ENCODE data around the gene GAS2L3. TPM values are rescaled to one million over a fixed set of nuclear protein-coding genes. Genes with fewer than 3 reads are reported as not detected.
A peak's percentile ranks its signal among the peaks of the same experiment; 100 is the strongest.
"Not testable (repeated sequence)": the region's sequence is repeated elsewhere in the genome, so short reads cannot be mapped to it uniquely, and the experiment has no call there.

Gene GAS2L3
- total RNA-seq: 12.4 and 21.3 TPM in 2 replicates

DNA sequence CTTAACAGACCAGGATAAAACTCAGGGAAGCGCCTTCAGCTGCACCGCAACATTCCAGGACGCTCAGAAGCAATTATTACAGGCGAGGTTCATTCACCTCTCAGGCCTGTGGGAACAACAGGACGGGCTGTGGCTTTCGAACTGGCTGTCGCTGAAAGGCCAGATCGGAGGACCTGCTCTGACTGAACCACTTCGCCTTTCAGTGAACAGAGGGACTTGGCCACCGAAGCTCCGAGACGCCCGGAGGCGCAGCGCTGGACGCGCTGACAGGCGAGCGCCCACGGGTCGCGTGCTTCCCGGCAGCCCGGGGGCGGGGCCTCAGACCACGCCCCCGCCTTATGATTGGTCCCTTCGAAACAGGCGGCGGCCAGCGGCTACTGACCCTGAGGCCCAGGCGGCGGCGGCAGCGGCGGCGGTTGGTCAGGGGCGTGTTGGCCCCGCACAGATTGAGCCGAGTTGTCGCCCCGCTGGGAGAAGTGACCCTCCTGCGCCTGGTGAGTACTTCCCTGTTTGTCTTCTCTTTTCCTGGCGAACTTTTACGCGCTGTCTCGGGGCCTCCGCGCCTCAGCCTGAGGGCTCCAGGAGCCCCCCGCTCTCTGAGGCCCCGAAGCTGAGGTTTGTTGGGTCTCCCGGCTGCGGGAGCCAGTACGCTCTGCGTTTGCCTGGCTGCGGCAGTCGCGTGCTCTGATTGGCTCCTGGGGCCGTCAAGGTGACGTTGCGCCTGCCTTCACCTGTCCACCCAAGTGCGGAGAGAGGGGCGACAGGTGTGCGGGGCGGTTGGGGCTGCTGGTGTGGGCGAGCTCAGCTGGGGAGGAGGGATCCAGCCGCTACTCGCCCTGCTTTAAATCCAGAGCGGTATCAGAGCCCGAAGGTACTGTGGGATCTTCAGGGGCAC lies at the start of gene GAS2L3:
TSS of gene GAS2L3 (plus strand) at position 393 of the 895 bp plus-strand sequence. CDS start 21,221 bp downstream, outside the sequence.
- peak; percentile 63 to 94 for DNase-seq (ENCODE audit: low read depth in 2 of 2)

DNA sequence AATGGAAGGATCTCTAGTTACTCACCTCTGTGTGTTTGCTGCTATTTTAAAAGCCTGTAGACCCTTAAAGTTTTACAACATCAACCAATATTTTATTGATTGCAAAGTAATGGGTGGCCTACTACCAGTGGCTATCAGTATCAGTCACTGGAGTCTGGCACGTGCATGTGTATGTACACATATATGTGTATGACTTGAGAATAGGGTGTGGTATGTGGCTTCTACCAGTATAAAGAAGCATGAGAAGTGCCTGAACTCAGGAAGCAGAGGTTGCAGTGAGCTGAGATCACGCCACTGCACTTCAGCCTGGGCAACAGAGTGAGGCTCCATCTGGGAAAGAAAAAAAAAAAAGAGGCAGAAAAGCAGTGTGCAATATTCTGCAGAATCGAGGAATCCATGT lies 45.5 kb upstream of the GAS2L3 start:
- no peak for DNase-seq (ENCODE audit: low read depth in 2 of 2)

DNA sequence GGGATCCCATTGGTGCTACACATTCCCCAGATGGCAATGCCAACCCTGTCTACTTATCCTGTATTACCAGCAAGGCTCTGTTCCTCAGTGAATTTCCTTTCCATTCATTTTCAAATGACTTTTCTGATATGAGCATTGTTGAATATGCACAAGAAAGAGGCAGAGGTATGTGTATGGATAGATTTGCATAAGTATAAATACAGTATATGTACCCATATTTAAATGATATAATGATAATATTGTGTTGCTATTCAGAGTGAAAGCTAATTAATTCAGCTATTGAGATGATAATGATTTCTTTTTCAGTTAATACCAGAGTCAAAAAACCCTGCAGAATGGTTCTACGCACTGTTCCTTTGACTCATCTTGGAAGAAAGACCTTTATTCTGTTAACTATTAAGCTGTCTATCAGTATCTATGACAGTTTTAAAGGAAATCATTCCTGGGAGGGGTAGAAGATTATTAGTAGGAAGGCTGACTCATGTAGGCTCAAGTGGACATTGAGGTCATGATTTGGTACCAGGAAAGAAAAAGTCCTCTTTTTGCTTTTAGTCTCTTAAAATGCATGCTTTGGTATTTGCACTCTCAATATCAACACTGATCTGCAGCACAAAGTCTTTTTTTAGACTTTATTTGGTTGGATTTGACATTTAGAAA lies 44.9 kb upstream of the GAS2L3 start:
- no peak for DNase-seq (ENCODE audit: low read depth in 2 of 2)

DNA sequence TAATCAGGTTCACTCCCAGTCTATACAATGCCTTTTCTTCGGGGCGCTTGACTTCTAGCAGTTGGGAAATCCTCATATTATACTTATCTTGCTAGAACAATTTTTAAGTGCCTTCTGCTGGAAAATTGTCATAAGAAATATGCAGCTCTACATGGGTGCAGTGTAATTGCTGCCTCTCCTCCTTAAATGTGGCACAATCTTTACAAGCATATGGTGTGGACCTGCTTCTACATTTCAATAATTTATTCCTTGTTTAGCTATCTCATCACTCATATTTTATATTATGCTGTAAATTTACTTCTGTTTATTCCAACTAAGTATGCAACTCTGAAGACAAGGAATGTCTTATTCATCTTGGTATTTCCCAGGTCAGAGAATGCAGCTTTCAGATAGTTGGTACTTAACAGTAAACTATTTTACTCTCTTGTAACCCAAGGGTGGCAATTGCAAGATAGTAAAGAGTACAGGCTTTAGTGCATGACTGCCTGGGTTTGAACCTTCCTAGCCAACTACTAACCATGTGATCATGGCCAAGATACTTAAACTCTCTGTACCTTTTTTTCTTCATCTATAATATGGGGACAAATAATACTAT lies 43.6 kb upstream of the GAS2L3 start:
- DNase-seq (ENCODE audit: low read depth in 2 of 2): no peak

DNA sequence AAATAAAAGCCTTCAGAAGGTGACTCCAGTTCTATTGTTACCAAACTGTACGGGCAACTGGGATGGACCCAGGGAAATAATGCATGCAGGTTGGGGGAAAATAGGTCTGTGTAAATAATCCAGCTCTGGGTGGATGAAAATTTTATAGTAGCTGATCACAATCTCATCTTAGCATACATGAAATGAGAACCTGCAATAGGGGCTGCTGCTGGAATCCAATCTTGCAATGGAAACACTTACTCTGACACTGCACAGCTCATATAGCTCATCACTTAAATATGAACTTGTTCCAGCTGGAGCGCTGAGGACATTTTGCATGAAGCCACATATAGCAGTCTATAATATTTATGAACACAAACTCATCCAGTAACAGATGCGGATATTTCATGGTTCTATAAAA lies 40.1 kb upstream of the GAS2L3 start:
- no peak for DNase-seq (ENCODE audit: low read depth in 2 of 2)

DNA sequence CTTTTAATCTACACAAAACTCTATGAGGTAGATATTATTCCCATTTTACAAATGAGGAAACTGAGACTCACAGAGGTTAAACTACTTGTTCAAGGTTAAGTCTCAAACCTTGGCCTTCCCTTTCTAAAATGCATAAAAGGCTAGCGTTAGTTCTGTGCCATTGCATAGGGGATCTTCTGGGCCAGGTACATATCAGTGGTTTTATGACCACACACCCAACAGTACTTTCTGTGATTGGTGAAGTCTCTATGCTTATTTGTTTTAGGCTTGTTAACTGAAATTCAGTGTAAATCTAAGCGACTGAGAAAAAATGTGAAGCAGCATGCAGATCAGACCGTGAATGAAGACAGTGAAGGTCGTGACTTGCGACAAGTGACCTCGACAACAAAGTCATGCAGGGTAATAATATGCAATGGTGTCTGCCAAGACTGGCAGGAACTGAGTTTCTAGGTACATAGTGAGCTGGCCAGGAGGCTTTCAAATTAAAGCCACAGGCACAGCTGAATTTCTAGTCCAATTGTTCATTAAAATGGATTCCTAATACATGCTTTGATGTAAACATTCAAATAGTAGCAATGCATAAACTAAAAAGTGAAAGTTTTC lies 38.8 kb upstream of the GAS2L3 start:
- DNase-seq (ENCODE audit: low read depth in 2 of 2): no peak

DNA sequence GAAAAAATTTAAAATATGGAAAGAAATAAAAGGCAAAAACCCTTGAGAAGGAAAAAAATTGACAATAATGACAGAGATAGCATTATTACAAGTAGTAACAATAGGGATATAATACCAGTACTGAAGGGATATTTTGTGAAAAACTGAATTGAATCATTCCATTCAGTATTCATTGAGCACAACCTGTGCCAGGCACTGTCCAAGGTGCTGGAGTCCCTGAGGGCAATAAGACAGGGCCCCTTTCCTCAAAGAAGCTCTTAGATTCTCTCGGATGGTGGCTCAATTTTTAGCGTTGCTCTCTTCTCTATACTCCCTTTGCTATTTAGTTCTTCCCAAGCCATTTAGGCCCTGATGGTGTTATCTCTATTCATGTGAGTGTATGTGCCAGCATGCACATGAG lies 34.3 kb upstream of the GAS2L3 start:
- peak; percentile 9 to 40 for DNase-seq (ENCODE audit: low read depth in 2 of 2)

DNA sequence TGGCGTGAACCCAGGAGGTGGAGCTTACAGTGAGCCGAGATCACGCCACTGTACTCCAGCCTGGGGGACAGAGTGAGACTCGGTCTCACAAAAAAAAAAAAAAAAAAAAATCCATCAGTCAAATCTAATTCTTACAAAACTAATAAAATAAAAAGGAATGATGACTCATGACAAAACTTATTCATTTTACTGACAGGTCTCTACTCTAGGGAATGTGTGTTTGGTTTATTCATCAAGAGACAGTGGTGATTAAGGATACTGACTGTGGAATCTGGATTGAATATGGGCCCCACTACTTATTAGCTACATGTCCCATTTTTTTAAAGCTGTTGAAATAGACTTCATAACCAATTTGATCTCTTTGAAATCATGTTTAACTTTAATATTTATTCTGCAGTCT lies 29.3 kb upstream of the GAS2L3 start:
- no peak for DNase-seq (ENCODE audit: low read depth in 2 of 2)

DNA sequence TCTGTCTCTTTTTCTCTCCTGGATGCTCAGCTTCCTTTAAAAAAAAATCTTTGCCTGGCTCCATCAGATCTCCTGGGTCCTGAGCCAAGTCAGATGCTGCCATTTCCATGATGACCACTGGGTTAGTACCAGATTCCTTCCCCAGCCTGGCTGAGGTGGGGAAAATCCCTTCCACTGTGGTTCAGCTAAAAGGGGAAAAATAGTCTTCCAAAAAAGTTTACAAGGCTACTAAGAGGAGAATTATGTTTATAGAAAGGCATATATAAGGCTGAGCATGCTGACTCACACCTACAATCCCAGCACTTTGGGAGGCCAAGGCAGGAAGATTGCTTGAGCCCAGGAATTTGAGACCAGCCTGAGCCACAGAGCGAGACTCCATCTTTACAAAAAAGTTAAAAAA lies 28.4 kb upstream of the GAS2L3 start:
- no peak for DNase-seq (ENCODE audit: low read depth in 2 of 2)

DNA sequence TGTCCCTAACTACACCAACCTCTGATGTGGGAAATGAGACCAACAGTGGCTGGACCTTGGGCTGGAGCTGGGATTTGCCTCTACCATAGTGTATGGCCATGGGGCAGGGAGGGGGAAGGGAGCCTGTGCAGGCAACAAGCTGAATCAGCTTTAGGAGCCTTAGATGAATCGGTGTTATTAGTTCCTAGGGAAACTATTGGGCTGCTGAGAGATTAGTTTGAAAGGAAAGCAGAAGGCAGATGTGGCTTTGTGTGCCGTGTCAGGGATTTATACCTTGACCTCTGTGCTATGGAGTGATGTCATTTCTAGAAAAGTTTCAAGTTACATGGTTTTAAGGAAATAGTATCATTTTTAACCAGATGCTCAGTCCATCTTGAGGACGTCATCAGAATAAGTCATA lies 19.5 kb upstream of the GAS2L3 start:
- peak in 1 of 2 donors; percentile 17 for DNase-seq (ENCODE audit: low read depth in 2 of 2)

DNA sequence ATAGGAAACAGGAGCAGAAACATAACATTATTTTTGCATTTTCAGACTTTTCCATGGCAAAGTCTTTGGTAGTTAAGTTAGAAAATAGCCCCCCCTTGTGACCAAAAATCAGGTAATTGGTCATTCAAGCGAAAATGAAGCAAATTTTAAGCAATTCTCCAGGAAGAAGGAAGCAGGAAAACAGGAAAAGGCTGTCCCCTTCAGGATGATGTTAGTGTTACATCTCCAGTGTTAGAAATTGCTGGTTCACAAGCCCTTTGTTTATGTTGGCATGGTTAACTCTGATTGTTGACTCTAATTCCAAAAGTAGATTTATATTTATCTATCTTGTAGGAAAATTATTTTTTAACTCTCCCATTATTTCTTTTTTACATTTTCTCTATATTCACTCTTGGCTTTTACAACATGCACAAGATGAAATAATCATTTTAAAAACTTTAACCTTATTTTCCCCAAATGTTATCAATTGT lies 18.8 kb upstream of the GAS2L3 start:
- DNase-seq (ENCODE audit: low read depth in 2 of 2): peak; percentile 89 to 93

DNA sequence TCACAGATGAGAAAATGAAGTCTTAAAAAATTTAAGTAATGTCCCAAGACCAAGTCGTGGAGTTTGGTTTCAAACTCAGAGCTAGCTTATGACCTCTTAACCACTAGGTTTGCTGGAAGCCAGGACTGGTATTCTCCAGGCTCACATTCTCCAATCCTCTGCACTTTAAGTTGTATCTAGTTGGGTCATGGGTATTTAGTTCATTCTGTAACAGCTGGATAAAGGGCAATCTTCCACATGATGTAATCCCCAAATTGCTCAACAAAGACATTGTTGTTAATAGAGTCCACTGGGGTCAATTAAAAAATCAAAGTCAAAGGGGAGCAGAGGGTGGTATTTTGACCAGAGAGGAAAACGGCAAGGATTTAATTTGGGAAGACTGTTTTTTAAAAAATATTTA lies 17.8 kb upstream of the GAS2L3 start:
- no peak for DNase-seq (ENCODE audit: low read depth in 2 of 2)

DNA sequence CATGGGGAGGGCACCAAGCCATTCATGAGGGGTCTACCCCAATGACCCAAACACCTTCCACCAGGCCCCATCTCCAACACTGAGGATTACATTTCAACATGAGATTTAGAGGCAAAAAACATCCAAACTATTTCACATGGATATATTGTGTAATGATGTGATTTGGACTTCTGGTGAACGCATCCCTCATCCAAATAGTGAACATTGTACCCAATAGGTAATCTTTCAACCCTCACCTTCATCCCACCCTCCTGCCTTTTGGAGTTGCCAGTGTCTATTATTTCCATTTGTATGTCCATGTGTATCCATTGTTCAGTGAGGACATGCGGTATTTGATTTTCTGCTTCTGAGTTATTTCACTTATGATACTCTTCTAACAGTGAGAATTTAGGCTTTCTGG lies 16.1 kb upstream of the GAS2L3 start:
- DNase-seq (ENCODE audit: low read depth in 2 of 2): no peak

DNA sequence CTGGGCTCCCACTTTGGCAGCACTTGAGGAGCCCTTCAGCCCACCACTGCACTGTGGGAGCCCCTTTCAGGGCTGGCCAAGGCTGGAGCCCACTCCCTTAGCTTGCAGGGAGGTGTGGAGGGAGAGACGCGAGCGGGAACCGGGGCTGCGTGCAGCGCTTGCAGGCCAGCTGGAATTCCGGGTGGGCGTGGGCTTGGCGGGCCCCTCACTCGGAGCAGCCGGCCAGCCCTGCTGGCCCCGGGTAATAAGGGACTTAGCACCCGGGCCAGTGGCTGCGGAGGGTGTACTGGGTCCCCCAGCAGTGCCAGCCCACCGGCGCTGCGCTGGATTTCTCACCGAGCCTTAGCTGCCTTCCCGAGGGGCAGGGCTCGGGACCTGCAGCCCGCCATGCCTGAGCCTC lies 14.2 kb upstream of the GAS2L3 start:
- not testable (repeated sequence) for DNase-seq (ENCODE audit: low read depth in 2 of 2)

DNA sequence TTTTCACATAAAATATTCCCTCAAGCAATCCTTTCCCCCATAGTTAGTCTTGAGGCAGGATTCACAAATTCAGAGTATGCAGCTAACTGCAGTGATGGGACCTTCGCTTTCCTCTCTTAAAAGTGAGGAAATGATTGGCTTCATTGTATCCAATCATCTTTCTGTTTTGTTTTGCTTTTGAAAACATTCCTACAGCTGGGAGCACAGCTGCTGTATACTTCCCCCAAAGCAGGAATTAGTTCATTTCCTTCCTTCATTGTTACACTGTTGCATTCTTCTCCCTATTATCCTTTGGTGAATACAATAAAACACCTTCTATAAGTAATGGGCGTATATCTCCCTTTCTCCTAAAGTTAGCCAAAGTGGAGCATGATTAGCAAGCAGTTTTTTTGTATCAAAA lies 9.4 kb upstream of the GAS2L3 start:
- DNase-seq (ENCODE audit: low read depth in 2 of 2): peak; percentile 79 to 85

DNA sequence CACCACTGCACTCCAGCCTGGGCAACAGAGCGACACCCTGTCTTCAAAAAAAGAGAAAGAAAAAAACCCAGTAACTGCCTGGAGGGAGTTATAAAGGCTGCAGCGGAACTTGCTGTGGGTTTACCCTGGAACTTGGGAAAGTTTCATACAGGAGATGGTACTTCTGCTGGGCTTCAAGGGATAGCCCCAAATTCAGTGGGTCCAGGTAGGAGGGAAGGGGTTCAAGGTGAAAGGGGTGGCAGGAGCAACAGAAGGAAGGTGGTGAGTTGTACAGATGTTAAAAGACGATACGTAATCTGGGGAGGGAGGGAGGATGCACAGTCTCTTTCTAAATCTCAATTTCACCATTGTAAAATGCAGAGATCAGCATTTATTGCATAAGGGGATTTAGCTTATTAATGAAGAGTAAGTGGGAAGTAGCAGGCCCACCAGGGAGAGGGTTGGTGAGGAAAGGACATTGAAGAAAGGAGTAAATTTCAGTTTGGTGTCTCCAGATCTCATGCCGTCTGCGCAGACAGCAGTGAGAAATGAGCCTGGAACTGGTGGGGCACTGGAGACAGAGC lies 8.5 kb upstream of the GAS2L3 start:
- DNase-seq (ENCODE audit: low read depth in 2 of 2): no peak

DNA sequence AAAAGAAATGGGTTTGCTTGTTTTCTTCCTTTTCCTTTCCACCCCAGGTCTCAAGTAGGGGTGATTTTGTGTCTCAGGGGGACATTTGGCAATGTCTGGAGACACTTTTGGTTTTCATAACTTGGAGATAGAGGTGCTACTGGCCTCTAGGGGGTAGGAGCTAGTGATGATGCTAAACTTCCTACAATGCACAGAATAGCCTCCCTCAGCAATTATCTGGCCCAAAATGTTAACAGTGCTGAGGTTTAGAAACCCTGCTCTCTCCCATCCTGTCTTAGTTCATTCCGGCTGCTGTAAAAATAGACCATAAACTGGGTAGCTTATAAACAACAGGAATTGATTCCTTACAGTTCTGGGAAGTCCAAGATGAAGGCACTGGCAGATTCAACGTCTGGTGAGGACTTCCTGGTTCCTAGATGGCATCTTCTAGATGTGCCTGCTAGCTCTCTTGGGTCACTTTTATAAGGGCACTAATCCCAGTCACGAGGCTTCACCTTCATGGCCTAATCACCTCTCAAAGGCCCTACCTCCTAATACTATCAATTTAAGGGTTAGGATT lies 7.4 kb upstream of the GAS2L3 start:
- no peak for DNase-seq (ENCODE audit: low read depth in 2 of 2)

DNA sequence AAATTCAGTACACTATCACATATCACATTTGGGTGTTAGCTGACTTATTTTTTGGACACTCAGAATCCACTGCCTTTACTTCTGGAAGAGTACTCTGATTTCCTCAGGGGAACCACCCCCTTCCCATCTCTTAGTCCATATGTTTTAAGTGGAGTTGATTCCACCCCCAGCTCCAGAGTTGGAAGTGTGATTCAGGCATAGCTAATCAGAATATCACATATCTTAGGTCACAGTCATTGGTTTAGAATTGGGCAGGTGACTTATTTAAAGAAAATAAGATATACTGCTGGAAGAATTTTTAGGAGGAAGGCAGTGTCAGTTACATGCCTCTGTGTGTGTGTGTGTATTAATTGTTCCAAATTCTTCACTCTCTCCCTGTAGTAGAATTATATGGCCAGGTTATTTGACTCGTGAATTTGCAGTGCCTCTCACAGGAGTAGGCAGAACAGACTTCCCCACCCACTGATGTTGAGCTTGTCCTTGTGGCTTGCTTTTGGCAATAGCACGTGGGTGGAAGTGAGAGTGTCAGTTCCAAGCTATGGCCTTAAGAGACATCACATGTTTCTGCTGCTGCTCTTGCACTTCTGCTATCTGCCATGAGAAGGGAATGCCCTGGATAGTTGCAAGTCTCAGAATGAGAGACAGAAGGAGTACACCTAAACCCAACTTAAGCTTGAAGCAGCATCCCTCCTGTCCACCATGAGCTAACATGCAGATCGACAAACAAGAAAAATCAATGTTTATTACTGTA lies 6.4 kb upstream of the GAS2L3 start:
- no peak for DNase-seq (ENCODE audit: low read depth in 2 of 2)

DNA sequence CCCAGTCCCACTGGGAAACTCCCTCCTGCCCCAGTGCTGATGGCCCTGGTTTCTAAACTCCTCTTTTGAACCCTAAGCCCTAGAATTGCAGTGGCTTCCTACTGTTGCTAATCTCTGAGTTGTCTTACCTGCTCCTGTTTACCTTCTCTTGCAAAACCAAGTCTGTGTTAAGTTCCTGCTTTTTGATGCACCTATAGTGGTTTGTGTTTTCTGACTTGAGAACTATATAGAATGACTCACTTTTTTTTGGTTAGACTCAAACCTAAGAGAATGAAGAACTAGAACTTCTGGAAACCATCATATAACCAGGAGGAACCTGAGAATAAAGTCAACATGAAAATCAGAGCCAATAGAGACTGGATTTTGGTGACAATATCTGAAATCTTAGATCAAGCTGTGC lies 5.5 kb upstream of the GAS2L3 start:
- DNase-seq (ENCODE audit: low read depth in 2 of 2): no peak

DNA sequence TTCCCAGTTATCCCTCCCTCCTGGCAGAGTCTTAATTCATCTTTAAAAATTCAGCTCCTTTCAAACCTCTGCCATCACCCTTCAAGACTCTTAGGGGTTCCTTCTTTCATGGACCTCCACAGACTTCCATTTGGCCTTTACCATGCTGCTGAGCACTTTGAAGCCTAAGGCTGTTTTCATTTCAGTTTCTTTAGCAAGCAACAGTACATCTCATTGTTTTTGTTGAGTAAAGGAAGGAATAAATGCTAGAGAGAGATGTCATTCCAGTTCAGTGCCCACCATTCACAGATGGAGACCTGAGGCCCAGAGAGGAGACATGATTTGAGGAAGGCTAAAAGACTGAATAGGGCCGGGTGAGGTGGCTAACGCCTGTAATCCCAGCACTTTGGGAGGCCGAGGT lies 1.3 kb upstream of the GAS2L3 start:
- no peak for DNase-seq (ENCODE audit: low read depth in 2 of 2)
